C4-2B (cell line): ENCODE results near the gene GSS.

Experiments used
- CTCF ChIP-seq: fragments of 450-650 bp; conservative IDR thresholded peaks from 2 replicates; pipeline ENCODE4 v1.5.1; 2017; ENCODE audit warnings: mild to moderate bottlenecking
- ZFX ChIP-seq: fragments of 450-650 bp; IDR thresholded peaks from 2 replicates; pipeline ENCODE4 v1.6.1; 2017

DNA sequence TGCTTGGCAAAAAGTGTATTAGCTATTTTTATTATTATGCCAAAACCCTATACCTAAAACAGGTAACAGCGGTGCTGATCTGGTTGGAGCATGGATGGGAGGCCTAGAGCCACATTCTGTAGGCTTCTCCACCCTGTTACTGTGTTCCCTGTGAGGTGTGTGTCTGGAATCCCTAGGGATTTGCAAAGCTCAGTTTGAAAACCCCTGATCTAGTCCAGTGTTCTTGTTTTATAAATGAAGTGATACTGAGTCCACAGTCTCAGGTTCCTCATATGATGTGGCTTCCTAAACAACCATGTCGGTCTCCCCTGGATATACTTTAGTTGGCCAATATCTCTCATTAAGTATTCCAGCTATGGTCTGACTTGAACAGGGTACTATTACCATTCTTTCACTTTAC, 62.9 kb downstream of the GSS start:
- no peak for TF ChIP-seq CTCF
- TF ChIP-seq ZFX, result no peak
